SJCRH30 (cell line): ENCODE data around the gene PTPRN. TPM values are rescaled to one million over a fixed set of nuclear protein-coding genes. Genes with fewer than 3 reads are reported as not detected.

Experiments used
- DNase-seq, 2 experiments: peaks; one replicate each; pipeline ENCODE4 v3.0.0-alpha.2; 2015 to 2020
- H3K27ac ChIP-seq: fragments of 250-450 bp; sonication (Bioruptor Pico); 2 replicates; pipeline ENCODE4 v1.5.1; 2020; ENCODE audit warnings: mild to moderate bottlenecking, moderate library complexity
- H3K27me3 ChIP-seq: fragments of 250-450 bp; sonication (Bioruptor Pico); 2 replicates; pipeline ENCODE4 v1.5.1; 2020; ENCODE audit warnings: mild to moderate bottlenecking, moderate library complexity
- H3K36me3 ChIP-seq: fragments of 250-450 bp; sonication (Bioruptor Pico); 2 replicates; pipeline ENCODE4 v1.5.1; 2020; ENCODE audit warnings: mild to moderate bottlenecking, moderate library complexity
- H3K4me1 ChIP-seq: fragments of 250-450 bp; sonication (Bioruptor Pico); 2 replicates; pipeline ENCODE4 v1.5.1; 2020; ENCODE audit warnings: mild to moderate bottlenecking, moderate library complexity
- H3K4me3 ChIP-seq: fragments of 250-450 bp; sonication (Bioruptor Pico); 2 replicates; pipeline ENCODE4 v1.5.1; 2020; ENCODE audit warnings: mild to moderate bottlenecking, moderate library complexity
- H3K9me3 ChIP-seq: fragments of 250-450 bp; sonication (Bioruptor Pico); replicated peaks from 2 replicates; pipeline ENCODE4 v1.5.1; 2020; ENCODE audit warnings: mild to moderate bottlenecking, moderate library complexity
- total RNA-seq: library from RNA; depleted of rRNA; stranded (reverse); fragments of >200 nt; shearing (Covaris generic); gene quantifications from 2 replicates; pipeline ENCODE4 v1.2.3, GENCODE V29; 2014

Gene PTPRN
- total RNA-seq, 1 experiment from 2014 or later = not detected

DNA sequence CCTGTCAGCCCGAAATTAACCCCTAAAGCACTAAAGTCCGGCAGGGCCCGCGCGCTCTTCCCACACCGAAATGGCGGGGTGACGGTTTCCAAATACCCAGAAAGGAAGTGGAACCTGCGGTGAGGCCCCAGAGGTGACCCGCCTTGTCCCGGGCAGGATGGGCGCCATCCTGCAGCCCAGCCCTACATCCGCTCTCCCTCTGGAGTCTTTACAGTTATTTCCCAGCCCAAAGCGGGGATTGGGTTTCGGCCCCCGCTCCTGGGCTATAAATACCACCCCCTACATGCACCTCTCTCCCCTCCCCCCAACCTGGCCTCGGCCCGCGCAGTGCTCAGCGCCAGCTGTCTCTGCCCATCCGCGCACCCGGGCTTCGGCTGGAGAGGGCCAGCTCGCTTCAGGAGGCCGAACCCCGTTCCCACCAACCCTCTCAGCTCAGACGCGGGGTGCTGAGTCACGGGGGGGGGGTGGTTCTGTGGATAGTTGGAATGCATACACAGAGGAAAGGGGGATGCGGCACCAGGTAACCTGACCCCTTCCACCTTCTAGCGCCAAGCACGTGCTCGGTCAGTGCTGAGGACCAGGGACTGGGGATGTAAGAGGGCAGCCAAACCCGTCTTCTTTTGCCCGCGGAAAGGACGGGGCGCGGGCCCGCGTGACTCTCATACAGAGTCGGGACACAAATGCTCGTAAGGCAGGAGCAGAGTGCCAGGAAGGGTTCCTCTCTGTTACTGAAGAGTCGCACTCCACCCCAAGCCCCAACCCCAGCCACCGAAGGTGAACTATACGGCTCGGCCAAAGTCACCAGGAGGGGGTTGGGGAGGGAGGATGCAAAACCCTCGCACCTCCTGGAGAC lies 56.1 kb downstream of the PTPRN start, which contains the start of gene TUBA4B:
TSS of gene TUBA4B (plus strand) at position 344 of the 853 bp plus-strand sequence. CDS start at position 509, 165 bp downstream.
- Histone ChIP-seq H3K27me3 (peaks cover 4% of the 10 kb centered on the region; the same call in 1 of the 2 replicates), H3K36me3 (peaks cover 3% of the 10 kb centered on the region), H3K4me1 (peaks cover 31% of the 10 kb centered on the region), H3K4me3 (peak within 1 kb of the TSS; percentile 68), H3K9me3 (no peaks in the 10 kb centered on the region), H3K27ac (peak within 1 kb of the TSS; percentile 80)
- peak; percentile 95 for DNase-seq

DNA sequence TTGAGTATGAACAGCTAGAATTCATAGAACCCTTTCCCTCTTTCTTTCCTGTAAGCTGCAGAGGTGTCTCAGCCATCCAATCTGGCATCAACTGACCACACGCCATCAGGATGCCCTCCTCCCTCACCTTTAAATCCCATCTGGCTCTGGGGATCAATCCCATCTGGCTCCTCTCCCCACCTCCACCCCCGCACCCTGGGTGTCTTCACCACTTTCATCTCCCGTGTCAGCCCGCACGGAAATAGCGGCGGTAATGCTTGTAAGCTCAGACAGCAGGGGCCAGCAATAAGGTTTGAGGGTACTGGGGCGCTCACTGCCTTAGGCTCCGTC lies 56.7 kb downstream of the PTPRN start:
- peak overlapping the region; percentile 68 for H3K4me3 ChIP-seq
- peaks cover 31% of the 10 kb centered on the region for H3K4me1 ChIP-seq
- H3K36me3 ChIP-seq = peaks cover 3% of the 10 kb centered on the region
- peaks cover 4% of the 10 kb centered on the region; the same call in 1 of the 2 replicates for H3K27me3 ChIP-seq
- no peaks in the 10 kb centered on the region for H3K9me3 ChIP-seq
- DNase-seq = no peak
- H3K27ac ChIP-seq = peak overlapping the region; percentile 80

DNA sequence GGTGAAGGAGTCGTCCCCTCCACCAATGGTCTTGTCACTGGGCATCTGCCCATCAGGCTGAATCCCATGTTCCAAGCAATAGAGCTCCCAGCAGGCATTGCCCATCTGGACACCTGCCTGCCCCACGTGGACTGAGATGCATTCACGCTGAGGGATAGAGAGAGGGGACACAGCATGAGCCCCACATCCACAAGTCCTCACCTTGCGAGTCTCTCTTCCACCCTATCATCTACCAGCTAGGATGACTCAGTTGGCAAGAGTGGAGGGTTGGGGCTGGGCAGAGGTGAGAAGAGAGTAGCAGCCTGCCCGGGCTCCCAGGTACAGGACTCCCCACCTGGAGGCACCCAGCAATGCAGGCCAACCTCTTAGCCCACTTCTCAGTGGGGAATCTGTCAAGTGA lies 57.1 kb downstream of the PTPRN start:
- H3K36me3 ChIP-seq = peaks cover 3% of the 10 kb centered on the region
- peaks cover 31% of the 10 kb centered on the region for H3K4me1 ChIP-seq
- no peaks in the 10 kb centered on the region for H3K9me3 ChIP-seq
- H3K27me3 ChIP-seq = peaks cover 4% of the 10 kb centered on the region; the same call in 1 of the 2 replicates
- peak overlapping the region; percentile 68 for H3K4me3 ChIP-seq
- no peak for DNase-seq
- H3K27ac ChIP-seq = peak overlapping the region; percentile 80

DNA sequence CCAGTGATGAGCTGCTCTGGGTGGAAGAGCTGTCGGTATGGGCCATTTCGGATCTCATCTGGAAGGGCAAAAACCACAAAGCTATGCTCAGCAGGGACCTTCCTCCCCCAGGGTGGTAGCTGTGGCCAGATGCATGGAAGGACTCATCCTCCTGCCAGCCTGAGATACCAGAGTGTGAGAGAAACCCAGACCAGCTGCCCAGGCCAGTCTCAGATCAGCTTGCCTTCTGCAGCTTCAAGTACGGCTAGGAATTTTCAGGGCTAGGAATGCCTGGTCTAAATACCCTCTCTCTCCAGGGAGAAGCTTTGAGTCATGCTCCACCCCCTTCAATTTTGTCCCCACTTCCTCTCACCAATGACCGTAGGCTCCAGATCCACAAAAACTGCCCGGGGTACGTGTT lies 57.5 kb downstream of the PTPRN start:
- DNase-seq = peak; percentile 52 to 59
- Histone ChIP-seq H3K4me1 (peaks cover 31% of the 10 kb centered on the region), H3K27ac (peak overlapping the region; percentile 80), H3K36me3 (peaks cover 3% of the 10 kb centered on the region), H3K4me3 (no peak overlapping the region; the same call in 1 of the 2 replicates), H3K9me3 (no peaks in the 10 kb centered on the region), H3K27me3 (peaks cover 4% of the 10 kb centered on the region; the same call in 1 of the 2 replicates)

GRCh38 chr2:219250049-219250781 lies 59.0 kb downstream of the PTPRN start:
- Histone ChIP-seq H3K9me3 (no peaks in the 10 kb centered on the region), H3K36me3 (peaks cover 3% of the 10 kb centered on the region), H3K27me3 (0 out of 2 replicates have a peak, but pooled peaks cover 4% of the 10 kb centered on the region), H3K4me3 (no peak overlapping the region), H3K27ac (peak overlapping the region; percentile 39; the same call in 1 of the 2 replicates), H3K4me1 (peaks cover 34% of the 10 kb centered on the region)
- no peak for DNase-seq

- Histone ChIP-seq H3K27me3 (0 out of 2 replicates have a peak, but pooled peaks cover under 1% of the 10 kb centered on the region), H3K27ac (peak overlapping the region; percentile 39), H3K4me1 (peaks cover 34% of the 10 kb centered on the region), H3K4me3 (no peak overlapping the region), H3K9me3 (no peaks in the 10 kb centered on the region), H3K36me3 (peaks cover 3% of the 10 kb centered on the region)
- peak; percentile 86 to 88 for DNase-seq
Measured at GRCh38 chr2:219249203-219249980, 59.8 kb downstream of the PTPRN start.

DNA sequence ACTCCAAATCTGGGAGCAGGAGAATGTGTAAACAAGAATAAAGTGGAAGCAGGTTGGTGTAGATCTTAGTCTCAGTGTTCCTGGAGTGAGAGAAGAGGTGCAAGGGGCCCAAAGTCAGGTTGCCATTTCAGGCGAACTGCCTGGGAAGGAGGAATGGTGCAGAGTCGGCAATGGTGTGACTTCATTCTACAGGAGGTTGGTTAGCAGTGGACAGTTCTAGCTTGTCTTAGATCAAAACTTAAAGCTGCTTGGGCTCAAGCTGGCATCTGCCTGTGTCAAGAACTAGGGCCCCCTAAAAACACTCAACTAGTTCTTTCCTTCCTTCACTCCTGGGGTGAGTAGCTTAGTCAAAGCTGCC lies 60.4 kb downstream of the PTPRN start:
- DNase-seq = no peak
- H3K27me3 ChIP-seq = no peaks in the 10 kb centered on the region
- H3K9me3 ChIP-seq = no peaks in the 10 kb centered on the region
- H3K4me1 ChIP-seq = peaks cover 32% of the 10 kb centered on the region
- peak overlapping the region; percentile 39 for H3K27ac ChIP-seq
- H3K4me3 ChIP-seq = no peak overlapping the region
- peaks cover 3% of the 10 kb centered on the region for H3K36me3 ChIP-seq

GRCh38 chr2:219247678-219248642 lies 61.2 kb downstream of the PTPRN start:
- peaks cover 32% of the 10 kb centered on the region for H3K4me1 ChIP-seq
- H3K36me3 ChIP-seq = peaks cover 3% of the 10 kb centered on the region
- no peak overlapping the region for H3K4me3 ChIP-seq
- no peaks in the 10 kb centered on the region for H3K9me3 ChIP-seq
- no peak overlapping the region for H3K27ac ChIP-seq
- DNase-seq = no peak
- no peaks in the 10 kb centered on the region for H3K27me3 ChIP-seq

DNA sequence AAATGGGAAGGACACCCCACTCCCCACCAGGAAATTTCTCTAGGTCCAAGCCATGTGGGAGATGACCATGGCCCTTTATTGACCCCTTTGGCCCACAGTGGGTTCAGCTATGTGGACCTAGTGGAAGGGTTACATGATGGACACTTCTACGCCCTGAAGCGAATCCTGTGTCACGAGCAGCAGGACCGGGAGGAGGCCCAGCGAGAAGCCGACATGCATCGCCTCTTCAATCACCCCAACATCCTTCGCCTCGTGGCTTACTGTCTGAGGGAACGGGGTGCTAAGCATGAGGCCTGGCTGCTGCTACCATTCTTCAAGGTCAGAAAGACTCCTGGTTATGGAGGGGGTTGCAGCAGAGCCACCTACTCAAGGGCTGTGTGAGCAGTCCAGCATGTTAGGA lies 62.6 kb downstream of the PTPRN start:
- no peaks in the 10 kb centered on the region for H3K27me3 ChIP-seq
- DNase-seq = no peak
- peaks cover 3% of the 10 kb centered on the region for H3K36me3 ChIP-seq
- no peaks in the 10 kb centered on the region for H3K9me3 ChIP-seq
- peaks cover 24% of the 10 kb centered on the region for H3K4me1 ChIP-seq
- no peak overlapping the region for H3K4me3 ChIP-seq
- H3K27ac ChIP-seq = no peak overlapping the region

GRCh38 chr2:219245899-219246230 lies 63.3 kb downstream of the PTPRN start:
- no peak for DNase-seq
- Histone ChIP-seq H3K27me3 (no peaks in the 10 kb centered on the region), H3K36me3 (no peaks in the 10 kb centered on the region; the same call in none of the 2 replicates), H3K4me3 (peak overlapping the region; percentile 94), H3K9me3 (no peaks in the 10 kb centered on the region), H3K27ac (peak overlapping the region; percentile 78), H3K4me1 (peaks cover 20% of the 10 kb centered on the region)

GRCh38 chr2:219245148-219245898 lies 63.9 kb downstream of the PTPRN start, which contains the start of the genes GLB1L and STK16:
Gene GLB1L (minus strand): TSS chr2:219245444. CDS start chr2:219243573, 1,871 bp downstream.
Gene STK16 (plus strand): TSS chr2:219245479. CDS start chr2:219246000, 521 bp downstream.
- Histone ChIP-seq H3K4me1 (peaks cover 18% of the 10 kb centered on the region), H3K27ac (peak within 1 kb of the TSS; percentile 78), H3K27me3 (no peaks in the 10 kb centered on the region), H3K36me3 (no peaks in the 10 kb centered on the region; the same call in none of the 2 replicates), H3K4me3 (peak within 1 kb of the TSS; percentile 94), H3K9me3 (no peaks in the 10 kb centered on the region)
- DNase-seq = peak; percentile 88 to 92

- Histone ChIP-seq H3K9me3 (no peaks in the 10 kb centered on the region), H3K27me3 (no peaks in the 10 kb centered on the region), H3K4me1 (peaks cover 13% of the 10 kb centered on the region), H3K27ac (peak overlapping the region; percentile 78; the same call in 1 of the 2 replicates), H3K4me3 (peak overlapping the region; percentile 94), H3K36me3 (no peaks in the 10 kb centered on the region)
- no peak for DNase-seq
Measured at GRCh38 chr2:219244789-219245147, 64.4 kb downstream of the PTPRN start.

- H3K27me3 ChIP-seq = no peaks in the 10 kb centered on the region
- no peaks in the 10 kb centered on the region for H3K9me3 ChIP-seq
- DNase-seq = no peak
- no peaks in the 10 kb centered on the region for H3K36me3 ChIP-seq
- peaks cover 3% of the 10 kb centered on the region; the same call in 1 of the 2 replicates for H3K4me1 ChIP-seq
- H3K4me3 ChIP-seq = no peak overlapping the region
- no peak overlapping the region for H3K27ac ChIP-seq
Measured at GRCh38 chr2:219243291-219243761, 65.9 kb downstream of the PTPRN start.
